K562 (cell line): ENCODE measurements around the gene USP5. TPM values are rescaled to one million over a fixed set of nuclear protein-coding genes. Genes with fewer than 3 reads are reported as not detected.
A peak's percentile ranks its signal among the peaks of the same experiment; 100 is the strongest.

ENCODE experiments used
- CHD1 ChIP-seq: fragments of 200-600 bp; sonication (generic); IDR thresholded peaks from one replicate; pipeline ENCODE4 v1.6.1; 2012; ENCODE audit warnings: mild to moderate bottlenecking, moderate library complexity, low read length, inconsistent platforms
- CHD2 ChIP-seq: IDR thresholded peaks from 2 replicates; pipeline ENCODE4 v1.6.1; 2011; ENCODE audit warnings: low read depth, low read length
- CXXC5 ChIP-seq: fragments of 250-450 bp; sonication (Bioruptor Pico); IDR thresholded peaks from 2 replicates; pipeline ENCODE4 v1.8.0; 2022; ENCODE audit warnings: inconsistent platforms, mild to moderate bottlenecking, moderate library complexity
- MAFG ChIP-seq: fragments of 450-650 bp; conservative IDR thresholded peaks from 2 replicates; pipeline ENCODE4 v1.6.1; 2016; ENCODE audit warnings: missing genetic modification characterization, missing compliant biosample characterization
- NONO ChIP-seq, 2 experiments: fragments of 200-400 bp in 1 of 2; fragments of 450-650 bp in 1 of 2; formaldehyde crosslinking in 1 of 2; IDR thresholded peaks; 2 replicates each; pipeline ENCODE4 v1.6.1; 2017; ENCODE audit warnings: low read depth in 2 of 2, mild to moderate bottlenecking in 2 of 2, moderate library complexity in 2 of 2, low read length in 1 of 2
- SIX5 ChIP-seq, 2 experiments: IDR thresholded peaks; 2 replicates each; pipeline ENCODE4 v1.6.1; 2011; ENCODE audit warnings: low read length in 2 of 2, borderline replicate concordance in 1 of 2, low read depth in 1 of 2, mild to moderate bottlenecking in 1 of 2, moderate library complexity in 1 of 2; ENCODE audit not compliant: insufficient read depth in 1 of 2
- TEAD4 ChIP-seq, 2 experiments: sonication (generic) in 1 of 2; formaldehyde crosslinking in 1 of 2; IDR thresholded peaks; 2 replicates each; pipeline versions ENCODE4 v1.6.1 to v1.8.0; 2012 to 2022; ENCODE audit warnings: borderline replicate concordance in 1 of 2, inconsistent platforms in 1 of 2, low read length in 1 of 2, mild to moderate bottlenecking in 1 of 2, missing genetic modification reagents in 1 of 2
- U2AF2 ChIP-seq: fragments of 200-400 bp; formaldehyde crosslinking; optimal IDR thresholded peaks from 2 replicates; pipeline ENCODE3; 2017; ENCODE audit warnings: low read depth, mild to moderate bottlenecking, low read length
- UBTF ChIP-seq, 2 experiments: IDR thresholded peaks; 2 replicates each; pipeline ENCODE4 v1.6.1; 2012; ENCODE audit warnings: improper control_type of control experiment in 2 of 2, low read depth in 2 of 2, low read length in 2 of 2, borderline replicate concordance in 1 of 2
- ZBTB34 ChIP-seq: fragments of 250-450 bp; sonication (Bioruptor Pico); IDR thresholded peaks from 2 replicates; pipeline ENCODE4 v1.8.0; 2021; ENCODE audit warnings: mild to moderate bottlenecking, moderate library complexity
- ZBTB7A ChIP-seq: IDR thresholded peaks from 2 replicates; pipeline ENCODE4 v1.6.1; 2011; ENCODE audit warnings: low read depth, mild to moderate bottlenecking, low read length, moderate library complexity, borderline replicate concordance; ENCODE audit not compliant: control insufficient read depth
- ZNF699 ChIP-seq: fragments of 250-450 bp; sonication (Bioruptor Pico); IDR thresholded peaks from 2 replicates; pipeline ENCODE4 v1.8.0; 2021; ENCODE audit warnings: mild to moderate bottlenecking, moderate library complexity; ENCODE audit not compliant: insufficient replicate concordance
- ZNF76 ChIP-seq: fragments of 250-450 bp; sonication (Bioruptor Pico); IDR thresholded peaks from 2 replicates; pipeline ENCODE4 v1.4.0; 2020; ENCODE audit warnings: mild to moderate bottlenecking, moderate library complexity, borderline replicate concordance
- polyA plus RNA-seq, 8 experiments: library from polyadenylated mRNA; depleted of rRNA in 4 of 8; stranded (reverse) in 5 of 8; unstranded in 3 of 8; fragments of >200 nt; fragmentation: Nextera tagmentation in 2 of 8; fragmentation: Illumina TruSeq in 1 of 8; extraction: Ambion mirVana in 2 of 8; extraction: Trizol in 1 of 8; gene quantifications; 2 replicates each; pipeline versions ENCODE4 v1.2.1 to v1.2.3, GENCODE V29; 2011 to 2014; ENCODE audit warnings: inconsistent platforms in 1 of 8, missing spikeins in 1 of 8
- total RNA-seq, 7 experiments: library from RNA; depleted of rRNA in 6 of 7; stranded (reverse); fragments of >200 nt in 6 of 7; fragmentation: Illumina TruSeq in 2 of 7; extraction: Trizol in 2 of 7; gene quantifications; 2 replicates each; pipeline versions ENCODE4 v1.2.1 to v1.2.3, GENCODE V29; 2011 to 2021; ENCODE audit warnings: low replicate concordance in 1 of 7

USP5 gene
- total and polyA plus RNA-seq, 9 of the 15 experiments (the other 6 are each of a cell fraction or from before 2014, with no cell fraction given), result 1.4 to 107 (median 48.6) TPM

- no peak for TF ChIP-seq SIX5 (IDR thresholded peaks at IDR 0.05; ENCODE audit: borderline replicate concordance in 1 of 2, insufficient read depth in 1 of 2, low read depth in 1 of 2, low read length in 2 of 2)
- TF ChIP-seq UBTF (IDR thresholded peaks at IDR 0.05; ENCODE audit: borderline replicate concordance in 1 of 2, low read depth in 2 of 2, low read length in 2 of 2), result peak in 1 of 2 experiments; percentile 36; a peak in 1 of 4 replicates
- TF ChIP-seq CHD2, result no peak
- TF ChIP-seq CHD1, result peak; percentile 37
- TF ChIP-seq ZNF699, result no peak
- TF ChIP-seq TEAD4 (IDR thresholded peaks at IDR 0.05; ENCODE audit: low read length), result no peak
- no peak for TF ChIP-seq TEAD4 (CRISPR knock-in tag; IDR thresholded peaks at IDR 0.05; ENCODE audit: borderline replicate concordance)
- TF ChIP-seq U2AF2, result no peak
- peak; percentile 35; the same call in 1 of the 2 replicates for TF ChIP-seq ZBTB7A
- no peak for TF ChIP-seq ZNF76 (CRISPR knock-in tag)
- TF ChIP-seq CXXC5 (CRISPR knock-in tag), result peak; percentile 41; the same call in 1 of the 2 replicates
- TF ChIP-seq ZBTB34 (CRISPR knock-in tag), result no peak
- TF ChIP-seq NONO (IDR thresholded peaks at IDR 0.05; ENCODE audit: low read depth in 2 of 2, low read length in 1 of 2), result 0 out of 4 replicates have a peak, but pooled peaks have one; percentile 34 to 38
- peak; percentile 55; the same call in 1 of the 2 replicates for TF ChIP-seq MAFG (tag)
Measured at GRCh38 chr12:6827982-6828780, 23.8 kb upstream of the USP5 start, which contains the start of gene P3H3 (continued).
